Testis (tissue), 3 donors: ENCODE results near the gene MAGEF1. TPM values are rescaled to one million over a fixed set of nuclear protein-coding genes. Genes with fewer than 3 reads are reported as not detected.

ENCODE experiments used
- DNase-seq: peaks from one replicate; pipeline ENCODE4 v3.0.0-alpha.2; 2019
- H3K27ac ChIP-seq, 2 donors: fragments of 200-600 bp; sonication (generic); one replicate each; pipeline ENCODE4 v1.5.1; 2019
- H3K27me3 ChIP-seq: fragments of 200-600 bp; sonication (generic); one replicate; pipeline ENCODE4 v1.5.1; 2019
- H3K36me3 ChIP-seq: fragments of 200-600 bp; sonication (generic); one replicate; pipeline ENCODE4 v1.5.1; 2017; ENCODE audit warnings: low read depth; ENCODE audit errors: missing control alignments
- H3K4me1 ChIP-seq: fragments of 200-600 bp; sonication (generic); one replicate; pipeline ENCODE4 v1.5.1; 2019
- H3K4me3 ChIP-seq, 2 donors: fragments of 200-600 bp; sonication (generic); one replicate each; pipeline ENCODE4 v1.5.1; 2017 to 2019
- H3K9me3 ChIP-seq: fragments of 200-600 bp; sonication (generic); one replicate; pipeline ENCODE4 v1.5.1; 2017
- POLR2A ChIP-seq: fragments of 450-650 bp; IDR thresholded peaks from one replicate; pipeline ENCODE4 v1.6.1; 2017; ENCODE audit warnings: antibody characterized with exemption, mild to moderate bottlenecking, moderate library complexity
- WGBS, 2 donors: methylation state at CpG; one replicate each; pipeline ENCODE4 v1.1.5; 2018; 5-methylcytosine and 5-hydroxymethylcytosine counted together
- intact Hi-C: fragments of 100-400 bp; cut with DNase I; formaldehyde crosslinking; loops from one replicate; pipeline ENCODE4 v1.15.1; 2023; ENCODE audit warnings: low total_unique reads
- polyA plus RNA-seq: library from polyadenylated mRNA; stranded (reverse); fragments of 350-450 nt; fragmentation: Illumina TruSeq; extraction: RNeasy Lipid Tissue Mini Kit (QIAGEN cat#74804); gene quantifications from one replicate; pipeline ENCODE4 v1.2.3, GENCODE V29; 2014; ENCODE audit warnings: low read depth, low replicate concordance; ENCODE audit not compliant: insufficient read depth
- total RNA-seq, 2 donors: library from RNA; depleted of rRNA; stranded (reverse); fragments of >200 nt; gene quantifications; one replicate each; pipeline ENCODE4 v1.2.3, GENCODE V29; 2016
- TF ChIP-seq, protein P1 (sequence below), 3 experiments: fragments of 450-650 bp in 2 of 3; fragments of 200-600 bp in 1 of 3; sonication (generic) in 1 of 3; IDR thresholded peaks; one replicate each; pipeline ENCODE4 v1.5.1; 2016 to 2019; ENCODE audit warnings: antibody characterized with exemption in 3 of 3, mild to moderate bottlenecking in 2 of 3, moderate library complexity in 1 of 3

The MAGEF1 gene
- total and polyA plus RNA-seq, 3 donors from 2014 or later, result 22.8 to 33.5 (median 25.1) TPM

DNA sequence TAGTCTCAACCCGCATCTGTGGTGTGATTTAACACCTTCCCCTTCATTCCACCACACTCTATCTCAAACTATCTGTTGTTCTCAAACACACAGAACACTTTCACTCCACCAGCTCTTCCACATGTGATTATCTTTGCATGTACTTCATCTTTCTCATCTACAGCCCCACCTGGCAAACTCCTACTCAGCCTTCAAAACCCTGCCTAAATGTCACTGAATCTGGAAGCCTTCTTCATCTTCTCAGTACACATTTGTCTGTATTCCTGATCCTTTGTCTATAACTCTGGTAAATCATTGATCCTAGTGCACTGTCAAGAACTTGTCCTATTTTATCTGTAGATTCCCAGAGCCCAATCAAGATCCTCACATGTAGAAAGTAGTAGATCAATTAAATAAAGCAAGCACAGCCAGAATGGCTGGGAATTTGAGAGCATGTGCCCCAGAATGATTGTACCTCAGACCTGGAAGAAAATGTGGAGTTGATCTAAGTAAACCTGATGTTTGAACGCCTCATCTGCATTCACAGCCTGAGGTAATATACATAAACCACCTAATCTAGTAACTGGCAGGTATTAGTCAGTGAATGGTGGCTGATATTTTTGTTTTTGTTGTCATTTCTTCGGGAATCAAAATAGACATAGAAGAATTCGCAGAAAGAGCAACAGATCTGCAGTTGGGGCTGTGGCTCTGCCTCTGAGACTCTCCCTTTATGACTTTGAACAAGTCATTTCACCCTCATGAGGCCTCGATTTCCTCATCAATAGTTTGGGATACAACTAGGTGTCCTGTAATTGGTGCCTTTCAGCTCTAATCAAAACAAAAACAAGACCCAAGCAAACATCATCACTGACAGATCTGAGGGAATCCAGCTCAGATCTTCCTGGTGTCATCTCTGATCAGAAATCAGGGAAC is 28.0 kb upstream of the MAGEF1 start:
- H3K4me1 ChIP-seq, result no peaks in the 10 kb centered on the region
- intact Hi-C loops, result no loop called here
- H3K4me3 ChIP-seq, result no peak overlapping the region
- DNase-seq, result no peak
- H3K9me3 ChIP-seq, result no peaks in the 10 kb centered on the region
- WGBS, 2 donors, result 90 to 94% methylated on average over 5 of the region's 5 CpGs
- H3K36me3 ChIP-seq, result no peaks in the 10 kb centered on the region
- no peaks in the 10 kb centered on the region for H3K27me3 ChIP-seq
- H3K27ac ChIP-seq, result no peak overlapping the region
- no peak for TF ChIP-seq POLR2A
- TF ChIP-seq, protein P1, sequence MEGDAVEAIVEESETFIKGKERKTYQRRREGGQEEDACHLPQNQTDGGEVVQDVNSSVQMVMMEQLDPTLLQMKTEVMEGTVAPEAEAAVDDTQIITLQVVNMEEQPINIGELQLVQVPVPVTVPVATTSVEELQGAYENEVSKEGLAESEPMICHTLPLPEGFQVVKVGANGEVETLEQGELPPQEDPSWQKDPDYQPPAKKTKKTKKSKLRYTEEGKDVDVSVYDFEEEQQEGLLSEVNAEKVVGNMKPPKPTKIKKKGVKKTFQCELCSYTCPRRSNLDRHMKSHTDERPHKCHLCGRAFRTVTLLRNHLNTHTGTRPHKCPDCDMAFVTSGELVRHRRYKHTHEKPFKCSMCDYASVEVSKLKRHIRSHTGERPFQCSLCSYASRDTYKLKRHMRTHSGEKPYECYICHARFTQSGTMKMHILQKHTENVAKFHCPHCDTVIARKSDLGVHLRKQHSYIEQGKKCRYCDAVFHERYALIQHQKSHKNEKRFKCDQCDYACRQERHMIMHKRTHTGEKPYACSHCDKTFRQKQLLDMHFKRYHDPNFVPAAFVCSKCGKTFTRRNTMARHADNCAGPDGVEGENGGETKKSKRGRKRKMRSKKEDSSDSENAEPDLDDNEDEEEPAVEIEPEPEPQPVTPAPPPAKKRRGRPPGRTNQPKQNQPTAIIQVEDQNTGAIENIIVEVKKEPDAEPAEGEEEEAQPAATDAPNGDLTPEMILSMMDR (IDR thresholded peaks at IDR 0.05), result no peak

DNA sequence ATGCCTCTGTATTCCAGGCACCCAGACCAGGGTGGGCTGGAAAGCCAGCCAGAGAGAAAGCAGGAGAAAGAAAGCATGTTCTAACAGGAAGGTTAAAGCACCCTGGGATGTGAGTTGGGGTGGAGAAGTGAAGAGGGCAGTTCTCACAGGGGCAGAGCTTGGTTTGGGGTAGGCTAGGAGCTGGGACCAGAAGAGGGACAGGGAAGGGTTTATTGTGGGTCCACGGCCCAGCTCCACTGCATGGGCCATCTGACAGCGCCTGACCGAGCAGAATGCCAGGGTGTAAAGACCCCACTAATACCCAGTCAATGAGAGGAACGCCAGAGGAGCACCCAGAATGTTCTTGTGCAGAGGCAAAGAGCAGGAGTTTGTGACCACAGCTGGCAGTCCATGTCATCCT is 27.1 kb upstream of the MAGEF1 start:
- no peaks in the 10 kb centered on the region for H3K36me3 ChIP-seq
- no peaks in the 10 kb centered on the region for H3K27me3 ChIP-seq
- TF ChIP-seq, protein P1 (IDR thresholded peaks at IDR 0.05), result no peak
- TF ChIP-seq POLR2A, result no peak
- no peak overlapping the region for H3K4me3 ChIP-seq
- no peak for DNase-seq
- 87% methylated on average over 4 of the region's 4 CpGs for WGBS, 2 donors
- H3K4me1 ChIP-seq, result no peaks in the 10 kb centered on the region
- no peaks in the 10 kb centered on the region for H3K9me3 ChIP-seq
- intact Hi-C loops, result no loop called here
- H3K27ac ChIP-seq, result no peak overlapping the region

DNA sequence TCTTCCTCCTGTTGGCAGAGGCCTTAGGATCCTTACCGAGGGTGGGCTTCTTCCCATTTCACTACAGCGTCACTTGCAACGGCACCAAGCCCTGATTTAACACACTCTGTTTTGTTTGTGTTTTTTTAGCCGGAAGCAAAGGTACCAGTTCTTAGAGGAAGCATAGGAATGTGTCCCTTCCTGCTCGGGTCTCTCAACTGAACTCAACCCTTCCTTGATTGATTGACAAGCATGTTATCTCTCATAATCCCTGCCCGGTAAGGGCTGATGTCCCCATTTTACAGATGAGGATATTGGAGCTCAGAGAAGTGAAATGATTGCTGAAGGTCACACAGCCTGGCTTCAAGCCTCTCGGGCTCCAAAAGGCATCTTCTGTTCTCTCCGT is 26.6 kb upstream of the MAGEF1 start:
- Histone ChIP-seq H3K27ac (no peak overlapping the region), H3K9me3 (no peaks in the 10 kb centered on the region), H3K27me3 (no peaks in the 10 kb centered on the region), H3K36me3 (no peaks in the 10 kb centered on the region), H3K4me3 (no peak overlapping the region), H3K4me1 (no peaks in the 10 kb centered on the region)
- TF ChIP-seq, protein P1 (IDR thresholded peaks at IDR 0.05), result no peak
- no peak for TF ChIP-seq POLR2A
- 70 to 75% methylated on average over 8 of the region's 8 CpGs for WGBS, 2 donors
- DNase-seq, result no peak
- intact Hi-C loops, result no loop called here

DNA sequence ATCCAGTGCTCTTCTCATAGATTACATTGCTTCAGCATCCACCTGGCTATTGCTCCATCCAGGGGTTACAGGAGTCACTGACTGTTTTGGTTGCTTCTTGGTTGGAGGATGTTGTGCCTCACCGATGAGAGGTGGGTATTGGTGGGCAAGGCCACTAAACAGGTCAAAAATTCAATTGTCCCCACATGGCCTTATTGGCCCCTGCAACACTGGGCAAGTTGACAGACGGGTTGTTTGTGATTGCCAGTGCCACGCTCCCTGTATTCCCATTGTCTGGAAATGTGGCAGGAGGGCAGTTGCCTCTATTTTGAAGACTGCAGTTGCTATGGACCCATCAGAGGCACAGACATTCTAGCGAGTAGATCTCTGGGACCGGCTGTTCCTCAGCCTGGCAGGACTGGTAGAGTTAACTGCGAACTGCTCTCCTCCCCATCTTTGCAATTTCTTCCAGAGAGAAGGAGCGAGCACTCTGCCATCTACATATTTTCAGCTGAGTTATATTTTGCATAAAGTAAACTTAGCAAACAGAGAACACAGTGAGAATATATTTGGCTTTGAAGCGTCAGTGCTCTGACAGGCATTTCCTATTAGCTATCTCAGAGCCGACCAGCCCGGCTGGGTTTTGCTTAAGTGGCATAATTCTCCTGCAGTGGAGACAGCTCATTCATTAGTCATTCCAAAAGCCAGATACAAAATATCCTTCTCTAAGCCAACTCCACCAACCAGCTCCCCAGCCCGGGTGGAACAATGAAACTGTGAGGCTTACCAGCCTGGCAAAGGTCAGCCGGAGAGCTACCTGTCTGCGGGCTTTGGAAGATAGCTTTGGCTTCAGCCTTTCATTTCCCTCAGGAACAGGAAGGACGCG is 26.0 kb upstream of the MAGEF1 start:
- WGBS, 2 donors, result 69 to 70% methylated on average over 15 of the region's 15 CpGs
- Histone ChIP-seq H3K27me3 (no peaks in the 10 kb centered on the region), H3K9me3 (no peaks in the 10 kb centered on the region), H3K4me1 (no peaks in the 10 kb centered on the region), H3K36me3 (no peaks in the 10 kb centered on the region), H3K4me3 (no peak overlapping the region), H3K27ac (no peak overlapping the region)
- intact Hi-C loops, result no loop called here
- no peak for DNase-seq
- TF ChIP-seq, protein P1 (IDR thresholded peaks at IDR 0.05), result no peak
- no peak for TF ChIP-seq POLR2A
